A549 (cell line): Measurements from ENCODE around the gene TIMM21.

Experiments used
- CTCF ChIP-seq: fragments of >200 bp; sonication (Bioruptor Twin); formaldehyde crosslinking; IDR thresholded peaks from 3 replicates; pipeline ENCODE4 v1.5.1; 2016
- NR3C1 ChIP-seq: fragments of >200 bp; sonication (Bioruptor Twin); formaldehyde crosslinking; IDR thresholded peaks from 3 replicates; pipeline ENCODE4 v1.6.1; 2017

- no peak for TF ChIP-seq CTCF
- no peak for TF ChIP-seq NR3C1
These were observed 6.7 kb upstream of the TIMM21 start for GRCh38 chr18:74141667-74142066.
